SK-N-SH treated with all-trans-retinoic acid at 6 μM for 48 hours (cell line): ENCODE results near the gene KLK1.

ENCODE experiments used
- ARNTL ChIP-seq: fragments of 450-650 bp; formaldehyde crosslinking; IDR thresholded peaks from 2 replicates; pipeline ENCODE4 v1.5.0; 2020; ENCODE audit warnings: low read depth, mild to moderate bottlenecking, moderate library complexity, borderline replicate concordance
- BACH2 ChIP-seq: fragments of 250-450 bp; sonication (Bioruptor Pico); IDR thresholded peaks from 2 replicates; pipeline ENCODE4 v1.9.0; 2021; ENCODE audit warnings: mild to moderate bottlenecking, borderline replicate concordance
- CSDC2 ChIP-seq: fragments of 250-450 bp; sonication (Bioruptor Pico); IDR thresholded peaks from 2 replicates; pipeline ENCODE4 v1.5.0; 2020; ENCODE audit warnings: mild to moderate bottlenecking, moderate library complexity
- ISL1 ChIP-seq: fragments of 250-450 bp; sonication (Bioruptor Pico); IDR thresholded peaks from 2 replicates; pipeline ENCODE4 v2.1.2; 2022; ENCODE audit warnings: mild to moderate bottlenecking, moderate library complexity
- OSR1 ChIP-seq: fragments of 250-450 bp; sonication (Bioruptor Pico); IDR thresholded peaks from 2 replicates; pipeline ENCODE4 v1.8.0; 2022; ENCODE audit warnings: moderate library complexity, mild to moderate bottlenecking, inconsistent platforms
- RARB ChIP-seq: fragments of 250-450 bp; sonication (Bioruptor Pico); IDR thresholded peaks from 2 replicates; pipeline ENCODE4 v1.8.0; 2021; ENCODE audit warnings: mild to moderate bottlenecking, moderate library complexity
- SNAI2 ChIP-seq: fragments of 250-450 bp; sonication (Bioruptor Pico); IDR thresholded peaks from 2 replicates; pipeline ENCODE4 v1.5.0; 2020; ENCODE audit warnings: mild to moderate bottlenecking, moderate library complexity
- ZC3H10 ChIP-seq: fragments of 250-450 bp; sonication (Bioruptor Pico); IDR thresholded peaks from 2 replicates; pipeline ENCODE4 v1.5.1; 2021; ENCODE audit warnings: mild to moderate bottlenecking, moderate library complexity
- ZFP3 ChIP-seq: fragments of 250-450 bp; sonication (Bioruptor Pico); IDR thresholded peaks from 2 replicates; pipeline ENCODE4 v1.5.0; 2020; ENCODE audit warnings: mild to moderate bottlenecking, moderate library complexity
- ZNF565 ChIP-seq: fragments of 450-650 bp; formaldehyde crosslinking; conservative IDR thresholded peaks from 2 replicates; pipeline ENCODE4 v1.5.0; 2020; ENCODE audit warnings: low read depth, mild to moderate bottlenecking, moderate library complexity
- TF ChIP-seq, protein P1 (sequence below): fragments of 250-450 bp; sonication (Bioruptor Pico); IDR thresholded peaks from 2 replicates; pipeline ENCODE4 v1.5.1; 2021; ENCODE audit warnings: mild to moderate bottlenecking, moderate library complexity
- TF ChIP-seq, protein P2 (sequence below): fragments of 250-450 bp; sonication (Bioruptor Pico); IDR thresholded peaks from 2 replicates; pipeline ENCODE4 v1.5.1; 2020; ENCODE audit warnings: low read depth, mild to moderate bottlenecking, moderate library complexity
- TF ChIP-seq, protein P3 (sequence below): fragments of 250-450 bp; sonication (Bioruptor Pico); IDR thresholded peaks from 2 replicates; pipeline ENCODE4 v1.8.0; 2020; ENCODE audit warnings: mild to moderate bottlenecking, moderate library complexity, borderline replicate concordance
- TF ChIP-seq, protein P4 (sequence below): fragments of 250-450 bp; sonication (Bioruptor Pico); IDR thresholded peaks from 2 replicates; pipeline ENCODE4 v1.5.0; 2020; ENCODE audit warnings: mild to moderate bottlenecking, moderate library complexity

DNA sequence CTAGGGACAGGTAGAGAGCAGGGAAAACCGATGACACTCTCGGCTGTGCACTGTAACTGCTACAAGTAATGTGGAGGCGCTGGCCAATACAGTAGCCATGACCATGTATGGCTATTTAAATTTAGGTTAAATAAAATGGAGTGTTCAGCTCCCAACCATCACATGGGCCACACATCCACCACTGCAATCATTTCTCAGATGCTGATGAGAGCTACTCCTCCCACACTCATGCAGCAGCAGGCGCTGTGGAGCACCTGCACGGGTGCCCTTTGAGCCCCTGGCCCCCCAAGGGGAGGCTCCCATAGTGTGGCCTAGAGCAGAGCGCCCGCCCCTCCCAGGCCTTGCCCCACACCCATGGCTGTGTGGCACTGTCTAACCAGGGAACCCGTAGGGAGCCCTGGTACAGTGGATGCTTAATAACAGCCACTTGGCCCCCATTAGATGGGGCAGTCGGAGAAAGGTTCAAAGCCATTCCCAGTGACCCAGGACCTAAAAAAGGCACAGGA, 27.4 kb downstream of the KLK1 start:
- TF ChIP-seq CSDC2 (CRISPR knock-in tag) (no peak), BACH2 (no peak), ZFP3 (no peak), SNAI2 (no peak), OSR1 (no peak), RARB (CRISPR knock-in tag) (no peak), ISL1 (no peak), ARNTL (CRISPR knock-in tag) (no peak), ZC3H10 (CRISPR knock-in tag) (no peak), ZNF565 (CRISPR knock-in tag) (no peak)
- TF ChIP-seq, protein P1, sequence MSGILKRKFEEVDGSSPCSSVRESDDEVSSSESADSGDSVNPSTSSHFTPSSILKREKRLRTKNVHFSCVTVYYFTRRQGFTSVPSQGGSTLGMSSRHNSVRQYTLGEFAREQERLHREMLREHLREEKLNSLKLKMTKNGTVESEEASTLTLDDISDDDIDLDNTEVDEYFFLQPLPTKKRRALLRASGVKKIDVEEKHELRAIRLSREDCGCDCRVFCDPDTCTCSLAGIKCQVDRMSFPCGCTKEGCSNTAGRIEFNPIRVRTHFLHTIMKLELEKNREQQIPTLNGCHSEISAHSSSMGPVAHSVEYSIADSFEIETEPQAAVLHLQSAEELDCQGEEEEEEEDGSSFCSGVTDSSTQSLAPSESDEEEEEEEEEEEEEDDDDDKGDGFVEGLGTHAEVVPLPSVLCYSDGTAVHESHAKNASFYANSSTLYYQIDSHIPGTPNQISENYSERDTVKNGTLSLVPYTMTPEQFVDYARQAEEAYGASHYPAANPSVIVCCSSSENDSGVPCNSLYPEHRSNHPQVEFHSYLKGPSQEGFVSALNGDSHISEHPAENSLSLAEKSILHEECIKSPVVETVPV, result no peak
- TF ChIP-seq, protein P2, sequence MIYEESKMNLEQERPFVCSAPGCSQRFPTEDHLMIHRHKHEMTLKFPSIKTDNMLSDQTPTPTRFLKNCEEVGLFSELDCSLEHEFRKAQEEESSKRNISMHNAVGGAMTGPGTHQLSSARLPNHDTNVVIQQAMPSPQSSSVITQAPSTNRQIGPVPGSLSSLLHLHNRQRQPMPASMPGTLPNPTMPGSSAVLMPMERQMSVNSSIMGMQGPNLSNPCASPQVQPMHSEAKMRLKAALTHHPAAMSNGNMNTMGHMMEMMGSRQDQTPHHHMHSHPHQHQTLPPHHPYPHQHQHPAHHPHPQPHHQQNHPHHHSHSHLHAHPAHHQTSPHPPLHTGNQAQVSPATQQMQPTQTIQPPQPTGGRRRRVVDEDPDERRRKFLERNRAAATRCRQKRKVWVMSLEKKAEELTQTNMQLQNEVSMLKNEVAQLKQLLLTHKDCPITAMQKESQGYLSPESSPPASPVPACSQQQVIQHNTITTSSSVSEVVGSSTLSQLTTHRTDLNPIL (CRISPR knock-in tag), result no peak
- TF ChIP-seq, protein P3, sequence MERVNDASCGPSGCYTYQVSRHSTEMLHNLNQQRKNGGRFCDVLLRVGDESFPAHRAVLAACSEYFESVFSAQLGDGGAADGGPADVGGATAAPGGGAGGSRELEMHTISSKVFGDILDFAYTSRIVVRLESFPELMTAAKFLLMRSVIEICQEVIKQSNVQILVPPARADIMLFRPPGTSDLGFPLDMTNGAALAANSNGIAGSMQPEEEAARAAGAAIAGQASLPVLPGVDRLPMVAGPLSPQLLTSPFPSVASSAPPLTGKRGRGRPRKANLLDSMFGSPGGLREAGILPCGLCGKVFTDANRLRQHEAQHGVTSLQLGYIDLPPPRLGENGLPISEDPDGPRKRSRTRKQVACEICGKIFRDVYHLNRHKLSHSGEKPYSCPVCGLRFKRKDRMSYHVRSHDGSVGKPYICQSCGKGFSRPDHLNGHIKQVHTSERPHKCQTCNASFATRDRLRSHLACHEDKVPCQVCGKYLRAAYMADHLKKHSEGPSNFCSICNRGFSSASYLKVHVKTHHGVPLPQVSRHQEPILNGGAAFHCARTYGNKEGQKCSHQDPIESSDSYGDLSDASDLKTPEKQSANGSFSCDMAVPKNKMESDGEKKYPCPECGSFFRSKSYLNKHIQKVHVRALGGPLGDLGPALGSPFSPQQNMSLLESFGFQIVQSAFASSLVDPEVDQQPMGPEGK, result no peak
- TF ChIP-seq, protein P4, sequence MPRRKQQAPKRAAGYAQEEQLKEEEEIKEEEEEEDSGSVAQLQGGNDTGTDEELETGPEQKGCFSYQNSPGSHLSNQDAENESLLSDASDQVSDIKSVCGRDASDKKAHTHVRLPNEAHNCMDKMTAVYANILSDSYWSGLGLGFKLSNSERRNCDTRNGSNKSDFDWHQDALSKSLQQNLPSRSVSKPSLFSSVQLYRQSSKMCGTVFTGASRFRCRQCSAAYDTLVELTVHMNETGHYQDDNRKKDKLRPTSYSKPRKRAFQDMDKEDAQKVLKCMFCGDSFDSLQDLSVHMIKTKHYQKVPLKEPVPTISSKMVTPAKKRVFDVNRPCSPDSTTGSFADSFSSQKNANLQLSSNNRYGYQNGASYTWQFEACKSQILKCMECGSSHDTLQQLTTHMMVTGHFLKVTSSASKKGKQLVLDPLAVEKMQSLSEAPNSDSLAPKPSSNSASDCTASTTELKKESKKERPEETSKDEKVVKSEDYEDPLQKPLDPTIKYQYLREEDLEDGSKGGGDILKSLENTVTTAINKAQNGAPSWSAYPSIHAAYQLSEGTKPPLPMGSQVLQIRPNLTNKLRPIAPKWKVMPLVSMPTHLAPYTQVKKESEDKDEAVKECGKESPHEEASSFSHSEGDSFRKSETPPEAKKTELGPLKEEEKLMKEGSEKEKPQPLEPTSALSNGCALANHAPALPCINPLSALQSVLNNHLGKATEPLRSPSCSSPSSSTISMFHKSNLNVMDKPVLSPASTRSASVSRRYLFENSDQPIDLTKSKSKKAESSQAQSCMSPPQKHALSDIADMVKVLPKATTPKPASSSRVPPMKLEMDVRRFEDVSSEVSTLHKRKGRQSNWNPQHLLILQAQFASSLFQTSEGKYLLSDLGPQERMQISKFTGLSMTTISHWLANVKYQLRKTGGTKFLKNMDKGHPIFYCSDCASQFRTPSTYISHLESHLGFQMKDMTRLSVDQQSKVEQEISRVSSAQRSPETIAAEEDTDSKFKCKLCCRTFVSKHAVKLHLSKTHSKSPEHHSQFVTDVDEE (CRISPR knock-in tag), result no peak
